Measurements from ENCODE around the gene MYO18A.

DNA sequence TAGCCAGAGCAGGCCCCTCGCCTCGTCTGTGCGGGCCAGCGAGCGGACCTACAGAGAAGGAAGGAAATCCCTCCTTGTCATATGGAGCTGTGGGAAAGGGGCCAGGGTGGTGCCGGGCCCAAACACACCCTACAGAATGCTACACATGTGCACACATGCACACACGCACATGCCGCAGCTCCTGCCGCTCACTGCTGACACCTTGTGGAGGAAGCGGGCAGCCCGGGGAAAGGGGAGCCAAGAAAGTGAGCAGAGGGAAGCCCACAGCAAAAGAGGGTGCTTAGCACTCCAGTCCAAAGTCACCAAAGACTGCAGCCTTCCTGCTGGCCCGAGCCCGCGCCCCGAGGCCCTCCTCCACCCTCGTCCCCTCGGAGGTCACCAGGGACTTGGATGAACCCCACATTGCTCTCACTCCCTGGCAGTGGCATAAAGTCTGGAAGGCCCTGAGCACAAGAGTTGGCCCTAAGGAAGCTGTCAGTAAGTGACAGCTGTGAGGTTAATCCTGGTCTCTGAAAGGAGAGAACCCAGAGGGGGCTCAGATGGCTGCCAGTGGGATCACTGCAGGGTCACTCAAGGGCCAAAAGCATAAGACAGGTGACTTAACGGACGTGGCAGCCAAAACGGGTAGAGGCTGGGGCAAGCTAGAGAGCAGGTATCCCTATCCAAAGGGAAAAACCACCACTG is 68.2 kb downstream of the MYO18A start:
- TF ChIP-seq EZH2phosphoT487 (IDR thresholded peaks at IDR 0.05; ENCODE audit: insufficient read depth, low read depth) (no peak), EZH2 (IDR thresholded peaks at IDR 0.05; ENCODE audit: insufficient read depth, poor library complexity, severe bottlenecking) (no peak)
